D341Med (cell line): ENCODE measurements around the gene MFAP3L.

ENCODE experiments used
- DNase-seq: peaks from one replicate; pipeline ENCODE4 v3.0.0; 2012; ENCODE audit warnings: low spot score

The MFAP3L gene

GRCh38 chr4:170022211-170022610 lies 4.0 kb downstream of the MFAP3L start:
- DNase-seq = no peak

- no peak for DNase-seq
These were observed 8.9 kb downstream of the MFAP3L start for GRCh38 chr4:170017252-170017651.

GRCh38 chr4:170015285-170015684 lies 10.9 kb downstream of the MFAP3L start:
- DNase-seq = no peak

GRCh38 chr4:170014359-170015011 lies 11.7 kb downstream of the MFAP3L start:
- DNase-seq = no peak

- DNase-seq = no peak
These were observed 13.6 kb downstream of the MFAP3L start for GRCh38 chr4:170012629-170012958.

- no peak for DNase-seq
These were observed 14.1 kb downstream of the MFAP3L start for GRCh38 chr4:170011921-170012628.

GRCh38 chr4:170009291-170009690 lies 16.9 kb downstream of the MFAP3L start:
- DNase-seq = no peak

- no peak for DNase-seq
These were observed 17.4 kb downstream of the MFAP3L start for GRCh38 chr4:170008801-170009200.

- DNase-seq = peak; percentile 54
These were observed 17.8 kb downstream of the MFAP3L start for GRCh38 chr4:170008371-170008770.

GRCh38 chr4:170007113-170007512 lies 19.1 kb downstream of the MFAP3L start:
- DNase-seq = no peak

- no peak for DNase-seq
These were observed 20.7 kb downstream of the MFAP3L start for GRCh38 chr4:170005472-170005871.

- no peak for DNase-seq
These were observed 21.4 kb downstream of the MFAP3L start for GRCh38 chr4:170004651-170005295.

- no peak for DNase-seq
These were observed 22.8 kb downstream of the MFAP3L start for GRCh38 chr4:170003071-170004070.

GRCh38 chr4:170001745-170002267 lies 24.4 kb downstream of the MFAP3L start:
- no peak for DNase-seq

GRCh38 chr4:170001011-170001744 lies 25.0 kb downstream of the MFAP3L start:
- DNase-seq = no peak

GRCh38 chr4:169999923-170000322 lies 26.3 kb downstream of the MFAP3L start:
- no peak for DNase-seq

- DNase-seq = peak; percentile 49
These were observed 27.2 kb downstream of the MFAP3L start for GRCh38 chr4:169998981-169999380.

GRCh38 chr4:169996379-169997240 lies 29.6 kb downstream of the MFAP3L start:
- no peak for DNase-seq

GRCh38 chr4:169993531-169993930 lies 32.7 kb downstream of the MFAP3L start:
- no peak for DNase-seq

GRCh38 chr4:169988252-169988651 lies 37.9 kb downstream of the MFAP3L start:
- DNase-seq = no peak
